HepG2 (cell line): ENCODE measurements around the gene BCL2A1.

ENCODE experiments used
- BHLHE40 ChIP-seq: IDR thresholded peaks from 2 replicates; pipeline ENCODE4 v1.6.1; 2011; ENCODE audit warnings: low read length, improper control_type of control experiment
- TF ChIP-seq, protein P1 (sequence below): sonication (generic); formaldehyde crosslinking; IDR thresholded peaks from 2 replicates; pipeline ENCODE4 v1.8.1; 2022; ENCODE audit warnings: low read depth, mild to moderate bottlenecking, missing genetic modification reagents
- TF ChIP-seq, protein P2 (sequence below): sonication (generic); formaldehyde crosslinking; IDR thresholded peaks from 2 replicates; pipeline ENCODE4 v1.4.0; 2020; ENCODE audit warnings: missing genetic modification reagents, borderline replicate concordance

DNA sequence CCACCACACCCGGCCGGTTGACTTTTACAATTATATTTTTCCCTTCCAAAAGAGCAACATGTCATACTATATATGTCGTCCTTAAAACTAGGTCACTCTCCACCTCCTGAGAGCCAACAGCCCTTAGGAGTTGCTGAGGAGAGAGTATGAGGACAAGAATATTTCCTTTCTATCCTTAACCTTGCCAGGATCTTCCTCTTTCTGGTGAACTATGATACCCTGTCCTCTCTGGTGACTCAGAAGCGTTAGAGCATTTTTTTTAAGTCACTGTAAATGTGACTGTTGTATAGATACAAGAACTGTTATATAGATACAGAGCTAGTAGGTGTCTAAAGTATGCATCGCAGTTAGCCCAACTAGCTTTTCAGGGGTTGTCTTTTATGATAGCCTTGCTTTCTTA lies 40.5 kb downstream of the BCL2A1 start:
- TF ChIP-seq, protein P1, sequence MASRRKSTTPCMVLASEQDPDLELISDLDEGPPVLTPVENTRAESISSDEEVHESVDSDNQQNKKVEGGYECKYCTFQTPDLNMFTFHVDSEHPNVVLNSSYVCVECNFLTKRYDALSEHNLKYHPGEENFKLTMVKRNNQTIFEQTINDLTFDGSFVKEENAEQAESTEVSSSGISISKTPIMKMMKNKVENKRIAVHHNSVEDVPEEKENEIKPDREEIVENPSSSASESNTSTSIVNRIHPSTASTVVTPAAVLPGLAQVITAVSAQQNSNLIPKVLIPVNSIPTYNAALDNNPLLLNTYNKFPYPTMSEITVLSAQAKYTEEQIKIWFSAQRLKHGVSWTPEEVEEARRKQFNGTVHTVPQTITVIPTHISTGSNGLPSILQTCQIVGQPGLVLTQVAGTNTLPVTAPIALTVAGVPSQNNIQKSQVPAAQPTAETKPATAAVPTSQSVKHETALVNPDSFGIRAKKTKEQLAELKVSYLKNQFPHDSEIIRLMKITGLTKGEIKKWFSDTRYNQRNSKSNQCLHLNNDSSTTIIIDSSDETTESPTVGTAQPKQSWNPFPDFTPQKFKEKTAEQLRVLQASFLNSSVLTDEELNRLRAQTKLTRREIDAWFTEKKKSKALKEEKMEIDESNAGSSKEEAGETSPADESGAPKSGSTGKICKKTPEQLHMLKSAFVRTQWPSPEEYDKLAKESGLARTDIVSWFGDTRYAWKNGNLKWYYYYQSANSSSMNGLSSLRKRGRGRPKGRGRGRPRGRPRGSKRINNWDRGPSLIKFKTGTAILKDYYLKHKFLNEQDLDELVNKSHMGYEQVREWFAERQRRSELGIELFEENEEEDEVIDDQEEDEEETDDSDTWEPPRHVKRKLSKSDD (CRISPR knock-in tag), result no peak
- TF ChIP-seq BHLHE40, result no peak
- TF ChIP-seq, protein P2, sequence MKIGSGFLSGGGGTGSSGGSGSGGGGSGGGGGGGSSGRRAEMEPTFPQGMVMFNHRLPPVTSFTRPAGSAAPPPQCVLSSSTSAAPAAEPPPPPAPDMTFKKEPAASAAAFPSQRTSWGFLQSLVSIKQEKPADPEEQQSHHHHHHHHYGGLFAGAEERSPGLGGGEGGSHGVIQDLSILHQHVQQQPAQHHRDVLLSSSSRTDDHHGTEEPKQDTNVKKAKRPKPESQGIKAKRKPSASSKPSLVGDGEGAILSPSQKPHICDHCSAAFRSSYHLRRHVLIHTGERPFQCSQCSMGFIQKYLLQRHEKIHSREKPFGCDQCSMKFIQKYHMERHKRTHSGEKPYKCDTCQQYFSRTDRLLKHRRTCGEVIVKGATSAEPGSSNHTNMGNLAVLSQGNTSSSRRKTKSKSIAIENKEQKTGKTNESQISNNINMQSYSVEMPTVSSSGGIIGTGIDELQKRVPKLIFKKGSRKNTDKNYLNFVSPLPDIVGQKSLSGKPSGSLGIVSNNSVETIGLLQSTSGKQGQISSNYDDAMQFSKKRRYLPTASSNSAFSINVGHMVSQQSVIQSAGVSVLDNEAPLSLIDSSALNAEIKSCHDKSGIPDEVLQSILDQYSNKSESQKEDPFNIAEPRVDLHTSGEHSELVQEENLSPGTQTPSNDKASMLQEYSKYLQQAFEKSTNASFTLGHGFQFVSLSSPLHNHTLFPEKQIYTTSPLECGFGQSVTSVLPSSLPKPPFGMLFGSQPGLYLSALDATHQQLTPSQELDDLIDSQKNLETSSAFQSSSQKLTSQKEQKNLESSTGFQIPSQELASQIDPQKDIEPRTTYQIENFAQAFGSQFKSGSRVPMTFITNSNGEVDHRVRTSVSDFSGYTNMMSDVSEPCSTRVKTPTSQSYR (CRISPR knock-in tag), result no peak
